CD4-positive, alpha-beta T cell (primary cell): ENCODE data around the gene RTP3. TPM values are rescaled to one million over a fixed set of nuclear protein-coding genes. Genes with fewer than 3 reads are reported as not detected.
"Not testable (repeated sequence)": the region's sequence is repeated elsewhere in the genome, so short reads cannot be mapped to it uniquely, and the experiment has no call there.

Source experiments
- ATAC-seq: fragments of 200-7000 bp; cut with Tn5 transposase; one replicate; pipeline ENCODE4 v1.10.0; 2022; ENCODE audit warnings: mild to moderate bottlenecking; ENCODE audit not compliant: poor library complexity
- CTCF ChIA-PET: fragments of 350-600 bp; sonication (Branson Sonifier 250); formaldehyde crosslinking; loops from one replicate; lab custom pipeline; 2021; ENCODE audit warnings: antibody characterized with exemption, inconsistent platforms; lab: Charles Lee
- POLR2A ChIA-PET: fragments of 350-600 bp; sonication (Branson Sonifier 250); formaldehyde crosslinking; loops from one replicate; lab custom pipeline; 2021; ENCODE audit warnings: antibody characterized with exemption, inconsistent platforms; lab: Charles Lee
- DNase-seq, 14 experiments: peaks; one replicate each; pipeline ENCODE4 v3.0.0-alpha.2; 2013 to 2020; ENCODE audit warnings: mixed read lengths in 2 of 14
- H3K27ac ChIP-seq, 2 donors: one replicate each; pipeline versions ENCODE4 v1.5.1 to v1.7.0; 2013; ENCODE audit warnings: low read length in 2 of 2, low read depth in 1 of 2, mild to moderate bottlenecking in 1 of 2
- H3K27me3 ChIP-seq, 2 experiments: 1 replicate in 1 of 2; 2 replicates in 1 of 2; pipeline versions ENCODE4 v1.6.1 to v1.7.0; 2013; ENCODE audit warnings: low read length in 2 of 2, control low read depth in 1 of 2, mild to moderate bottlenecking in 1 of 2, moderate library complexity in 1 of 2; ENCODE audit not compliant: insufficient read depth in 2 of 2, control insufficient read depth in 1 of 2
- H3K36me3 ChIP-seq: one replicate; pipeline ENCODE4 v1.6.1; 2013; ENCODE audit warnings: low read length, control low read depth; ENCODE audit not compliant: insufficient read depth
- H3K4me1 ChIP-seq: one replicate; pipeline ENCODE4 v1.6.1; 2013; ENCODE audit warnings: low read length, control low read depth; ENCODE audit not compliant: insufficient read depth
- H3K4me3 ChIP-seq: one replicate; pipeline ENCODE4 v1.5.1; 2013; ENCODE audit warnings: mild to moderate bottlenecking, low read length, moderate library complexity
- H3K9me3 ChIP-seq, 2 experiments: 1 replicate in 1 of 2; 2 replicates in 1 of 2; pipeline versions ENCODE4 v1.6.1 to v1.7.0; 2013; ENCODE audit warnings: low read length in 2 of 2, mild to moderate bottlenecking in 2 of 2, control low read depth in 1 of 2, moderate library complexity in 1 of 2; ENCODE audit not compliant: control insufficient read depth in 1 of 2, insufficient read depth in 1 of 2
- H3K27ac Mint-ChIP-seq: one replicate; pipeline ENCODE4 v1.8.0; 2020; ENCODE audit warnings: mixed read lengths
- H3K27me3 Mint-ChIP-seq: one replicate; pipeline ENCODE4 v1.8.0; 2021; ENCODE audit warnings: mixed read lengths
- H3K36me3 Mint-ChIP-seq: one replicate; pipeline ENCODE4 v1.8.0; 2021; ENCODE audit warnings: low read depth, mixed read lengths
- H3K4me1 Mint-ChIP-seq: one replicate; pipeline ENCODE4 v1.8.0; 2021; ENCODE audit warnings: low read depth, mixed read lengths
- H3K4me3 Mint-ChIP-seq: one replicate; pipeline ENCODE4 v1.8.0; 2020; ENCODE audit warnings: mild to moderate bottlenecking, mixed read lengths
- H3K9me3 Mint-ChIP-seq: one replicate; pipeline ENCODE4 v1.8.0; 2020; ENCODE audit warnings: mixed read lengths
- intact Hi-C, 2 experiments: fragments of 100-400 bp; cut with DNase I in 1 of 2; cut with micrococcal nuclease in 1 of 2; formaldehyde crosslinking; loops; one replicate each; pipeline versions ENCODE4 v1.15.1 to v1.9.0; 2023 to 2025; cut with DNase I, micrococcal nuclease
- total RNA-seq, 174 experiments: library from RNA in 2 of 174; stranded (reverse) in 2 of 174; gene quantifications; one replicate each; pipeline ENCODE4 v1.2.3 and lab custom pipeline; 2021 to 2026
- TF ChIP-seq, protein P1 (sequence below): fragments of 200-600 bp; IDR thresholded peaks from one replicate; pipeline ENCODE4 v1.8.0; 2022; ENCODE audit warnings: antibody characterized with exemption, mild to moderate bottlenecking

The RTP3 gene
- total RNA-seq, 2 experiments from 2014 or later = not detected

DNA sequence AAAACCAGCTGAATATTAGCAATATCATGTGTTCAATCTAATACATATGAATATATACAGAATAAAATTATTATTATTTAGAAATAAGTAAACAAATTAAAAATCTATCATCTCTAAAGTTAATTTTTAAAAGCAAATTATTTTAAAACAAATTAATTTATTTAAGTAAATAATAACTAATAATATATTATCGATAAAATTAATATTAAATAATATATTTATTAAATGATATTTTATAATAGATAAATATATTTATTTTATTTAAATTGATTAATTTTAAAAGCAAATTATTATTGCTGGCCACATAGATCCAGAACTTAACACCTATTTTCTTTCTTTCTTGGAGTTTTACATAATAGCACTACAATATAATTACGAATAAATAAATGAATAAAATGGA lies 22.2 kb downstream of the RTP3 start:
- no peaks in the 10 kb centered on the region for H3K9me3 Mint-ChIP-seq
- TF ChIP-seq, protein P1, sequence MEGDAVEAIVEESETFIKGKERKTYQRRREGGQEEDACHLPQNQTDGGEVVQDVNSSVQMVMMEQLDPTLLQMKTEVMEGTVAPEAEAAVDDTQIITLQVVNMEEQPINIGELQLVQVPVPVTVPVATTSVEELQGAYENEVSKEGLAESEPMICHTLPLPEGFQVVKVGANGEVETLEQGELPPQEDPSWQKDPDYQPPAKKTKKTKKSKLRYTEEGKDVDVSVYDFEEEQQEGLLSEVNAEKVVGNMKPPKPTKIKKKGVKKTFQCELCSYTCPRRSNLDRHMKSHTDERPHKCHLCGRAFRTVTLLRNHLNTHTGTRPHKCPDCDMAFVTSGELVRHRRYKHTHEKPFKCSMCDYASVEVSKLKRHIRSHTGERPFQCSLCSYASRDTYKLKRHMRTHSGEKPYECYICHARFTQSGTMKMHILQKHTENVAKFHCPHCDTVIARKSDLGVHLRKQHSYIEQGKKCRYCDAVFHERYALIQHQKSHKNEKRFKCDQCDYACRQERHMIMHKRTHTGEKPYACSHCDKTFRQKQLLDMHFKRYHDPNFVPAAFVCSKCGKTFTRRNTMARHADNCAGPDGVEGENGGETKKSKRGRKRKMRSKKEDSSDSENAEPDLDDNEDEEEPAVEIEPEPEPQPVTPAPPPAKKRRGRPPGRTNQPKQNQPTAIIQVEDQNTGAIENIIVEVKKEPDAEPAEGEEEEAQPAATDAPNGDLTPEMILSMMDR = no peak
- H3K27me3 Mint-ChIP-seq = no peaks in the 10 kb centered on the region
- Histone ChIP-seq H3K27ac (no peak overlapping the region), H3K36me3 (no peaks in the 10 kb centered on the region), H3K9me3 (no peaks in the 10 kb centered on the region), H3K4me1 (no peaks in the 10 kb centered on the region), H3K27me3 (no peaks in the 10 kb centered on the region), H3K4me3 (no peak overlapping the region)
- DNase-seq (no peak), ATAC-seq (no peak)
- H3K4me3 Mint-ChIP-seq = no peak overlapping the region
- H3K27ac Mint-ChIP-seq = no peak overlapping the region
- ChIA-PET CTCF (interaction anchor here (1.1 to 2.4 kb wide), 2 partner anchors 31 to 38 kb away, joined by 3 to 14 read pairs; no protein-coding TSS in a partner anchor), POLR2A (interaction anchor here (1.1 to 1.3 kb wide), 2 partner anchors 19 to 32 kb away, joined by 3 read pairs; no protein-coding TSS in a partner anchor)
- H3K36me3 Mint-ChIP-seq = no peaks in the 10 kb centered on the region
- intact Hi-C loops = no loop called here
- H3K4me1 Mint-ChIP-seq = no peaks in the 10 kb centered on the region

- Mint-ChIP-seq H3K4me3 (no peak overlapping the region), H3K4me1 (no peaks in the 10 kb centered on the region), H3K36me3 (no peaks in the 10 kb centered on the region), H3K27me3 (no peaks in the 10 kb centered on the region), H3K9me3 (no peaks in the 10 kb centered on the region), H3K27ac (no peak overlapping the region)
- DNase-seq (no peak), ATAC-seq (no peak)
- TF ChIP-seq, protein P1 = no peak
- no peaks in the 10 kb centered on the region for H3K36me3 ChIP-seq
- CTCF ChIA-PET = interaction anchor here (2.4 kb wide), 1 partner anchor 31 kb away, joined by 14 read pairs; no protein-coding TSS in a partner anchor
- H3K27ac ChIP-seq = no peak overlapping the region
- H3K27me3 ChIP-seq = no peaks in the 10 kb centered on the region
- H3K4me1 ChIP-seq = no peaks in the 10 kb centered on the region
- no peak overlapping the region for H3K4me3 ChIP-seq
- no peaks in the 10 kb centered on the region for H3K9me3 ChIP-seq
- intact Hi-C loops = no loop called here
- POLR2A ChIA-PET = no interaction called here
These were observed 22.8 kb downstream of the RTP3 start for GRCh38 chr3:46520531-46520930.

DNA sequence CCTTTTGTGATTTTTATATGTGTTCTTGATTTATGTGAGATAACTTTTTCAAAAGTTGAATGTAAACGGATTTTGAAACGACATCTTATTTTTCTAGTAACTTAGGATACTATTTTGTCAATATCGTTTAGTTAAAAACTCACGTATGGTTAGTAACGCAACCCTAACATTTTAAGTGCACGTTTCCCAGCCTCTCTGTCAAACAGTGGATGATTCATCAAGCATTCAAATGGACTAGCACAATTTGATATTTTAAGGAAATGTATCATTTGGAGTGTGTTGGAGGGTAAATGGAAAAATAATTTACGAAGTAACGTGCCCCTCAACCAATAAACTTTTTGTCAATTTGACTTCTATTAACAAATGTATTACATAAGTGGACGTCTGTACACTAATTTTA lies 23.3 kb downstream of the RTP3 start:
- TF ChIP-seq, protein P1 = no peak
- Histone ChIP-seq H3K9me3 (no peaks in the 10 kb centered on the region), H3K4me1 (no peaks in the 10 kb centered on the region), H3K36me3 (no peaks in the 10 kb centered on the region), H3K27me3 (no peaks in the 10 kb centered on the region), H3K4me3 (no peak overlapping the region), H3K27ac (no peak overlapping the region)
- intact Hi-C loops = no loop called here
- Mint-ChIP-seq H3K9me3 (no peaks in the 10 kb centered on the region), H3K27ac (no peak overlapping the region), H3K27me3 (no peaks in the 10 kb centered on the region), H3K36me3 (no peaks in the 10 kb centered on the region), H3K4me3 (no peak overlapping the region), H3K4me1 (no peaks in the 10 kb centered on the region)
- ATAC-seq (no peak), DNase-seq (no peak)
- ChIA-PET CTCF (interaction anchor here (2.4 kb wide), 1 partner anchor 32 kb away, joined by 14 read pairs; no protein-coding TSS in a partner anchor), POLR2A (no interaction called here)

DNA sequence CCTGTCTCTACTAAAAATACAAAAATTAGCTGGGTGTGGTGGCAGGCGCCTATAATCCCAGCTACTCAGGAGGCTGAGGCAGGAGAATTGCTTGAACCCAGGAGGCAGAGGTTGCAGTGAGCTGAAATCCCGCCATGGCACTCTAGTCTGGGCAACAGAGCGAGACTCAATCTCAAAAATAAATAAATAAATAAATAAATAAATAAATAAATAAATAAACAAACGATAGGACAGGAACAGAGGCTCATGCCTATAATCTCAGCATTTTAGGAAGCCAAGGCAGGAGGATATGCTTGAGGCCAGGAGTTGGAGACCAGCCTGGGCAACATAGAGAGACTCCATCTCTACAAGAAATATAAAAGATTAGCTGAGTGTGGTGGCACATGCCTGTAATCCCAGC lies 24.4 kb downstream of the RTP3 start:
- H3K27ac ChIP-seq, H3K4me1 ChIP-seq, H3K9me3 ChIP-seq, H3K4me3 Mint-ChIP-seq, H3K36me3 Mint-ChIP-seq, H3K27me3 Mint-ChIP-seq, H3K27ac Mint-ChIP-seq, ATAC-seq, POLR2A ChIA-PET, DNase-seq, H3K4me1 Mint-ChIP-seq, H3K9me3 Mint-ChIP-seq, H3K4me3 ChIP-seq, H3K27me3 ChIP-seq, H3K36me3 ChIP-seq, intact Hi-C loops: not testable (repeated sequence)
- CTCF ChIA-PET = interaction anchor here (1.1 to 1.9 kb wide), 2 partner anchors 16 to 33 kb away, joined by 3 to 7 read pairs; no protein-coding TSS in a partner anchor
